ENCODE data around the gene MUC4. TPM values are rescaled to one million over a fixed set of nuclear protein-coding genes. Genes with fewer than 3 reads are reported as not detected.
"Not testable (repeated sequence)": the region's sequence is repeated elsewhere in the genome, so short reads cannot be mapped to it uniquely, and the experiment has no call there.

MUC4 gene
- total and polyA plus RNA-seq, 8 donors = 0.04 to 0.59 (median 0.14) TPM

- TF ChIP-seq, protein P1, sequence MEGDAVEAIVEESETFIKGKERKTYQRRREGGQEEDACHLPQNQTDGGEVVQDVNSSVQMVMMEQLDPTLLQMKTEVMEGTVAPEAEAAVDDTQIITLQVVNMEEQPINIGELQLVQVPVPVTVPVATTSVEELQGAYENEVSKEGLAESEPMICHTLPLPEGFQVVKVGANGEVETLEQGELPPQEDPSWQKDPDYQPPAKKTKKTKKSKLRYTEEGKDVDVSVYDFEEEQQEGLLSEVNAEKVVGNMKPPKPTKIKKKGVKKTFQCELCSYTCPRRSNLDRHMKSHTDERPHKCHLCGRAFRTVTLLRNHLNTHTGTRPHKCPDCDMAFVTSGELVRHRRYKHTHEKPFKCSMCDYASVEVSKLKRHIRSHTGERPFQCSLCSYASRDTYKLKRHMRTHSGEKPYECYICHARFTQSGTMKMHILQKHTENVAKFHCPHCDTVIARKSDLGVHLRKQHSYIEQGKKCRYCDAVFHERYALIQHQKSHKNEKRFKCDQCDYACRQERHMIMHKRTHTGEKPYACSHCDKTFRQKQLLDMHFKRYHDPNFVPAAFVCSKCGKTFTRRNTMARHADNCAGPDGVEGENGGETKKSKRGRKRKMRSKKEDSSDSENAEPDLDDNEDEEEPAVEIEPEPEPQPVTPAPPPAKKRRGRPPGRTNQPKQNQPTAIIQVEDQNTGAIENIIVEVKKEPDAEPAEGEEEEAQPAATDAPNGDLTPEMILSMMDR (IDR thresholded peaks at IDR 0.05) = no peak
- no peaks in the 10 kb centered on the region for H3K27me3 ChIP-seq
- no peaks in the 10 kb centered on the region for H3K9me3 ChIP-seq
- no peaks in the 10 kb centered on the region for H3K36me3 ChIP-seq
- H3K27ac ChIP-seq = no peak overlapping the region
- FAIRE-seq = no peak
- no peak for ATAC-seq
- H3K4me3 ChIP-seq = no peak overlapping the region
- intact Hi-C loops (cut with DNase I) = no loop called here
- 88 to 91% methylated on average over 13 of the region's 13 CpGs for WGBS, 2 donors
- H3K4me1 ChIP-seq = peaks cover 0 to 3% (median 0%) of the 10 kb centered on the region in 3 donors
- no peak for DNase-seq
Observed at GRCh38 chr3:195752066-195752465, 59.7 kb downstream of the MUC4 start.

DNA sequence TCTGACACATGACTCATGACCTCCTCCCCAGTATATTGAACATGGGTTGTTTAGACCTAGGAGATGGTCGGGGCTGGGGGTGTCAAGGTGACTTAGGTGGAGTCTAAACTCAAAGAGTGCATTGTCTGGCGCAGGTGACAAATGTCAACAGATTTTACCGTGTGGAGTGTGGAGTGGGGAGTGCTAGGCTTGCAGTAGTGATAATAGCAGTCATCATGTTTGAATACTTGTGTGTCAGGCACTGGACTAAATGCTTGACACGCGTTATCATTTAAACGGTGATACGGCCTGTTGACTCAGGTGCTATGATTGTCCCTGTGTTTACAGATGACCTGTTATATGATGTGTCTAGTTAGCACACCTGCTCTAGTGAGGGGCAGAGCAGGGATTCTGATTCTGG lies 60.2 kb downstream of the MUC4 start:
- FAIRE-seq = no peak
- TF ChIP-seq, protein P1 (IDR thresholded peaks at IDR 0.05) = no peak
- H3K27ac ChIP-seq = no peak overlapping the region
- no peaks in the 10 kb centered on the region for H3K9me3 ChIP-seq
- intact Hi-C loops (cut with DNase I) = no loop called here
- H3K4me3 ChIP-seq = no peak overlapping the region
- no peaks in the 10 kb centered on the region for H3K27me3 ChIP-seq
- no peaks in the 10 kb centered on the region for H3K36me3 ChIP-seq
- 46 to 49% methylated on average over 7 of the region's 7 CpGs for WGBS, 2 donors
- peaks cover 0 to 3% (median 0%) of the 10 kb centered on the region in 3 donors for H3K4me1 ChIP-seq
- ATAC-seq = no peak
- no peak for DNase-seq

- FAIRE-seq (no peak), DNase-seq (no peak), ATAC-seq (no peak)
- H3K27ac ChIP-seq = no peak overlapping the region
- H3K4me3 ChIP-seq = no peak overlapping the region
- TF ChIP-seq, protein P1 (IDR thresholded peaks at IDR 0.05) = no peak
- no peaks in the 10 kb centered on the region for H3K36me3 ChIP-seq
- WGBS, 2 donors = 74 to 83% methylated on average over 28 to 30 of the region's 30 CpGs
- intact Hi-C loops (cut with DNase I) = no loop called here
- H3K27me3 ChIP-seq = no peaks in the 10 kb centered on the region
- H3K4me1 ChIP-seq = peaks cover 0 to 3% (median 0%) of the 10 kb centered on the region in 3 donors
- H3K9me3 ChIP-seq = no peaks in the 10 kb centered on the region
Observed at GRCh38 chr3:195750797-195751520, 60.8 kb downstream of the MUC4 start.

- ATAC-seq; H3K27me3 ChIP-seq; intact Hi-C loops (cut with DNase I); H3K27ac ChIP-seq; H3K9me3 ChIP-seq; DNase-seq; FAIRE-seq; H3K4me3 ChIP-seq; H3K4me1 ChIP-seq; H3K36me3 ChIP-seq: not testable (repeated sequence)
- 59 to 79% methylated on average over 5 of the region's 5 CpGs for WGBS, 2 donors
Observed at GRCh38 chr3:195749101-195749500, 62.6 kb downstream of the MUC4 start.

- Histone ChIP-seq H3K27ac (no peak overlapping the region), H3K4me1 (peaks cover 0 to 3% (median 0%) of the 10 kb centered on the region in 3 donors), H3K9me3 (no peaks in the 10 kb centered on the region), H3K4me3 (no peak overlapping the region), H3K27me3 (no peaks in the 10 kb centered on the region), H3K36me3 (no peaks in the 10 kb centered on the region)
- FAIRE-seq (no peak), ATAC-seq (peak in 1 of 4 donors; percentile 15), DNase-seq (no peak)
- intact Hi-C loops (cut with DNase I) = no loop called here
- TF ChIP-seq, protein P1 (IDR thresholded peaks at IDR 0.05) = no peak
- 86 to 93% methylated on average over 11 of the region's 11 CpGs for WGBS, 2 donors
Observed at GRCh38 chr3:195748661-195749060, 63.1 kb downstream of the MUC4 start.
